Uterus (tissue), 2 donors: Measurements from ENCODE around the gene NBEA.

Experiments
- POLR2A ChIP-seq, 2 donors: fragments of 450-650 bp; IDR thresholded peaks; one replicate each; pipeline ENCODE4 v1.6.1; 2016; ENCODE audit warnings: antibody characterized with exemption in 2 of 2, mild to moderate bottlenecking in 1 of 2, moderate library complexity in 1 of 2
- TF ChIP-seq, protein P1 (sequence below), 4 experiments: fragments of 200-600 bp in 2 of 4; fragments of 450-650 bp in 2 of 4; sonication (generic) in 2 of 4; IDR thresholded peaks; one replicate each; pipeline ENCODE4 v1.5.1; 2016 to 2019; ENCODE audit warnings: antibody characterized with exemption in 4 of 4, mild to moderate bottlenecking in 2 of 4, moderate library complexity in 1 of 4

- TF ChIP-seq, protein P1, sequence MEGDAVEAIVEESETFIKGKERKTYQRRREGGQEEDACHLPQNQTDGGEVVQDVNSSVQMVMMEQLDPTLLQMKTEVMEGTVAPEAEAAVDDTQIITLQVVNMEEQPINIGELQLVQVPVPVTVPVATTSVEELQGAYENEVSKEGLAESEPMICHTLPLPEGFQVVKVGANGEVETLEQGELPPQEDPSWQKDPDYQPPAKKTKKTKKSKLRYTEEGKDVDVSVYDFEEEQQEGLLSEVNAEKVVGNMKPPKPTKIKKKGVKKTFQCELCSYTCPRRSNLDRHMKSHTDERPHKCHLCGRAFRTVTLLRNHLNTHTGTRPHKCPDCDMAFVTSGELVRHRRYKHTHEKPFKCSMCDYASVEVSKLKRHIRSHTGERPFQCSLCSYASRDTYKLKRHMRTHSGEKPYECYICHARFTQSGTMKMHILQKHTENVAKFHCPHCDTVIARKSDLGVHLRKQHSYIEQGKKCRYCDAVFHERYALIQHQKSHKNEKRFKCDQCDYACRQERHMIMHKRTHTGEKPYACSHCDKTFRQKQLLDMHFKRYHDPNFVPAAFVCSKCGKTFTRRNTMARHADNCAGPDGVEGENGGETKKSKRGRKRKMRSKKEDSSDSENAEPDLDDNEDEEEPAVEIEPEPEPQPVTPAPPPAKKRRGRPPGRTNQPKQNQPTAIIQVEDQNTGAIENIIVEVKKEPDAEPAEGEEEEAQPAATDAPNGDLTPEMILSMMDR (IDR thresholded peaks at IDR 0.05) = no peak
- TF ChIP-seq POLR2A (IDR thresholded peaks at IDR 0.05) = no peak
Observed at GRCh38 chr13:35614666-35615065, 672.6 kb downstream of the NBEA start.
